HCT116 (cell line): Measurements from ENCODE around the gene MYO1B. TPM values are rescaled to one million over a fixed set of nuclear protein-coding genes. Genes with fewer than 3 reads are reported as not detected.

Experiments
- ATAC-seq: fragments of 200-7000 bp; cut with Tn5 transposase; 2 replicates; pipeline ENCODE4 v1.9.1; 2020; ENCODE audit warnings: mild to moderate bottlenecking, moderate library complexity
- BruUV-seq: library from RNA; stranded (reverse); fragments of 400-500 nt; replicated peaks from 2 replicates; lab custom pipeline; 2021; lab: Mats Ljungman, UMichigan
- CTCF ChIA-PET: fragments of 300-600 bp; sonication (Branson Sonifier 250); formaldehyde crosslinking; loops from one replicate; lab custom pipeline; 2021; ENCODE audit warnings: antibody characterized with exemption; lab: Charles Lee
- POLR2A ChIA-PET: fragments of 300-600, 350-600 bp; sonication (Branson Sonifier 250); formaldehyde crosslinking; loops from one replicate; lab custom pipeline; 2021; ENCODE audit warnings: antibody characterized with exemption; lab: Charles Lee
- RAD21 ChIA-PET, 2 experiments: fragments of 300-600 bp; sonication (Branson Sonifier 250); formaldehyde crosslinking; loops; one replicate each; lab custom pipeline; 2023; ENCODE audit warnings: low total read pairs in 2 of 2; ENCODE audit not compliant: uncharacterized antibody in 2 of 2, unreplicated experiment in 2 of 2, low non-redundant PET in 1 of 2; lab: Charles Lee
- DNase-seq: peaks from one replicate; pipeline ENCODE4 v3.0.0-alpha.2; 2010; ENCODE audit warnings: low read depth, low spot score
- H2AFZ ChIP-seq: fragments of 200-600 bp; shearing (Covaris generic), sonication (generic); 2 replicates; pipeline ENCODE4 v1.6.1; 2017; ENCODE audit warnings: low read depth, mixed run types, mixed read lengths, antibody characterized with exemption, low read length; ENCODE audit not compliant: poor library complexity, severe bottlenecking
- H3K27ac ChIP-seq: 2 replicates; pipeline ENCODE4 v1.5.1; 2012; ENCODE audit warnings: low read depth, low read length
- H3K27me3 ChIP-seq: fragments of 200-600 bp; sonication (generic); 2 replicates; pipeline ENCODE4 v1.6.1; 2016; ENCODE audit warnings: mixed run types, low read length, mixed read lengths; ENCODE audit not compliant: insufficient read depth
- H3K36me3 ChIP-seq, 2 experiments: fragments of 200-500 bp in 1 of 2; fragments of 200-600 bp in 1 of 2; sonication (Bioruptor generic) in 1 of 2; sonication (generic) in 1 of 2; 2 replicates each; pipeline versions ENCODE4 v1.5.1 to v1.6.1; 2014 to 2016; ENCODE audit warnings: low read length in 2 of 2, inconsistent platforms in 1 of 2, mixed read lengths in 1 of 2, mixed run types in 1 of 2; ENCODE audit not compliant: insufficient read depth in 2 of 2, control insufficient read depth in 1 of 2
- H3K4me1 ChIP-seq, 2 experiments: fragments of 200-600 bp in 1 of 2; sonication (generic) in 1 of 2; 2 replicates each; pipeline versions ENCODE4 v1.5.1 to v1.6.1; 2012 to 2017; ENCODE audit warnings: low read length in 2 of 2, inconsistent platforms in 1 of 2, mild to moderate bottlenecking in 1 of 2, mixed read lengths in 1 of 2, mixed run types in 1 of 2, moderate library complexity in 1 of 2; ENCODE audit not compliant: insufficient read depth in 2 of 2, control insufficient read depth in 1 of 2
- H3K4me2 ChIP-seq: fragments of 200-600 bp; sonication (generic); 2 replicates; pipeline ENCODE4 v1.6.1; 2017; ENCODE audit warnings: mixed run types, low read length, mixed read lengths
- H3K4me3 ChIP-seq, 2 experiments: fragments of 200-600 bp in 1 of 2; sonication (generic) in 1 of 2; replicated peaks in 1 of 2; 2 replicates each; pipeline ENCODE4 v1.5.1; 2011 to 2016; ENCODE audit warnings: low read length in 2 of 2, control low read depth in 1 of 2, low read depth in 1 of 2, mild to moderate bottlenecking in 1 of 2, mixed read lengths in 1 of 2, mixed run types in 1 of 2
- H3K79me2 ChIP-seq: fragments of 200-600 bp; sonication (generic); 2 replicates; pipeline ENCODE4 v1.6.1; 2017; ENCODE audit warnings: mild to moderate bottlenecking, mixed run types, low read length, moderate library complexity, mixed read lengths; ENCODE audit not compliant: insufficient read depth
- H3K9ac ChIP-seq: fragments of 200-600 bp; sonication (generic); 2 replicates; pipeline ENCODE4 v1.6.1; 2016; ENCODE audit warnings: low read length, mixed read lengths
- H3K9me2 ChIP-seq: fragments of 200-600 bp; sonication (generic), shearing (Covaris generic); 2 replicates; pipeline ENCODE4 v1.6.1; 2017; ENCODE audit warnings: mixed run types, mild to moderate bottlenecking, moderate library complexity; ENCODE audit not compliant: insufficient read depth
- H3K9me3 ChIP-seq, 2 experiments: fragments of 200-500 bp in 1 of 2; fragments of 200-600 bp in 1 of 2; sonication (Bioruptor generic) in 1 of 2; sonication (generic) in 1 of 2; 2 replicates each; pipeline ENCODE4 v1.6.1; 2014 to 2017; ENCODE audit warnings: low read length in 2 of 2, mixed read lengths in 2 of 2, inconsistent platforms in 1 of 2, low read depth in 1 of 2, mild to moderate bottlenecking in 1 of 2, mixed run types in 1 of 2, moderate library complexity in 1 of 2; ENCODE audit not compliant: control insufficient read depth in 1 of 2, insufficient read depth in 1 of 2
- H4K20me1 ChIP-seq: fragments of 200-600 bp; sonication (generic), shearing (Covaris generic); 2 replicates; pipeline ENCODE4 v1.6.1; 2017; ENCODE audit warnings: mixed run types, mild to moderate bottlenecking, moderate library complexity; ENCODE audit not compliant: insufficient read depth
- CEBPB ChIP-seq: IDR thresholded peaks from 2 replicates; pipeline ENCODE4 v1.6.1; 2012; ENCODE audit warnings: low read depth
- EGR1 ChIP-seq: IDR thresholded peaks from 2 replicates; pipeline ENCODE4 v1.6.1; 2012; ENCODE audit warnings: low read depth
- FOSL1 ChIP-seq: IDR thresholded peaks from 2 replicates; pipeline ENCODE4 v1.6.1; 2012; ENCODE audit warnings: low read depth
- POLR2A ChIP-seq: IDR thresholded peaks from 2 replicates; pipeline ENCODE4 v1.7.0; 2011; ENCODE audit warnings: borderline replicate concordance; ENCODE audit not compliant: insufficient read depth, insufficient read length; ENCODE audit errors: extremely low read depth
- POLR2AphosphoS5 ChIP-seq: IDR thresholded peaks from 2 replicates; pipeline ENCODE4 v1.6.1; 2011; ENCODE audit warnings: mild to moderate bottlenecking, low read depth, low read length, moderate library complexity
- RAD21 ChIP-seq: IDR thresholded peaks from 2 replicates; pipeline ENCODE4 v1.6.1; 2012; ENCODE audit warnings: low read depth, mild to moderate bottlenecking
- SIN3A ChIP-seq: IDR thresholded peaks from 2 replicates; pipeline ENCODE4 v1.6.1; 2012; ENCODE audit warnings: low read depth
- SP1 ChIP-seq: IDR thresholded peaks from 2 replicates; pipeline ENCODE4 v1.6.1; 2012; ENCODE audit warnings: low read depth
- SRF ChIP-seq: IDR thresholded peaks from 2 replicates; pipeline ENCODE4 v1.6.1; 2012; ENCODE audit warnings: low read depth
- TCF7L2 ChIP-seq: IDR thresholded peaks from 2 replicates; pipeline ENCODE4 v1.7.0; 2011; ENCODE audit warnings: borderline replicate concordance, inconsistent platforms; ENCODE audit not compliant: insufficient read depth, insufficient read length; ENCODE audit errors: extremely low read depth
- YY1 ChIP-seq: IDR thresholded peaks from 2 replicates; pipeline ENCODE4 v1.6.1; 2011; ENCODE audit warnings: low read length, low read depth, moderate library complexity, mild to moderate bottlenecking; ENCODE audit not compliant: insufficient replicate concordance; ENCODE audit errors: extremely low read depth
- ZFX ChIP-seq: fragments of 450-650 bp; IDR thresholded peaks from 2 replicates; pipeline ENCODE4 v1.6.1; 2017
- intact Hi-C: fragments of 100-400 bp; cut with micrococcal nuclease; formaldehyde crosslinking; loops from 2 replicates; pipeline ENCODE4 v1.10.0; 2022
- total RNA-seq: library from RNA; stranded (reverse); gene quantifications from one replicate; pipeline ENCODE4 v1.2.1, GENCODE V29; 2021; ENCODE audit not compliant: unreplicated experiment
- TF ChIP-seq, protein P1 (sequence below): IDR thresholded peaks from 2 replicates; pipeline ENCODE4 v1.6.1; 2012
- TF ChIP-seq, protein P2 (sequence below): IDR thresholded peaks from 2 replicates; pipeline ENCODE4 v1.6.1; 2012; ENCODE audit warnings: low read depth
- TF ChIP-seq, protein P3 (sequence below): IDR thresholded peaks from 2 replicates; pipeline ENCODE4 v1.6.1; 2011; ENCODE audit warnings: mild to moderate bottlenecking, low read length, moderate library complexity; ENCODE audit not compliant: insufficient replicate concordance; ENCODE audit errors: extremely low read depth

Gene MYO1B
- total RNA-seq, 1 experiment from 2014 or later: 51.7 TPM

DNA sequence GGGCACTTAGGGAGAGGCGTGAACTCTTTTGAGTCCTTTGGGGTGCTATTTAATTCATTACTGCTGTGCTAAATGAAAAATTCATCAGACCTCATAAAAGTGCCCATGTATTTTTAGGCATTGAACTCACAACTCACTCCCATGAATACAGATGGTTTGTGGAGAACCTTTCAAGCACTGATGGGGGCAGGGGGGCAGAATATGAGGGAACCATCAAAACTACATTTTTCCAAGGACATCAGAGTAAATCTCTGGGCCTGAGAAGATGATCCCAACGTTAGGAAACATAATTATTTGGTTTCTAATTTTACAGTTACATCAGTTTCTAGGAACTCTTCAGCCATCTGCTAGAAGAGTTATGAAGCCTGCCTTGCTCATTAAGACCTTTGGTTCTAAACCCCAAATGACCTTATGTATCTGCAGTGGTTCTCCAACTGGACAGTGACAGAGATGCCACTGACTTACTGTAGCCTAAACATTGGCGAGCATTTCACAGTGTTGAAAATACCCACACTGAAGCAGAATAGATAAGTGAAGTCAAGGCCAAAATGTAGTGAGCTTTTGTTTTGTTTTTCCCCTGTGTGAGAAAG, 90.8 kb downstream of the MYO1B start:
- Histone ChIP-seq H3K27me3 (no peaks in the 10 kb centered on the region), H3K27ac (no peak overlapping the region), H3K4me3 (no peak overlapping the region), H3K79me2 (no peaks in the 10 kb centered on the region), H3K9ac (no peak overlapping the region), H3K36me3 (no peaks in the 10 kb centered on the region), H2AFZ (no peak overlapping the region), H4K20me1 (no peaks in the 10 kb centered on the region; the same call in 1 of the 2 replicates), H3K9me2 (no peaks in the 10 kb centered on the region), H3K4me1 (no peaks in the 10 kb centered on the region), H3K9me3 (no peaks in the 10 kb centered on the region), H3K4me2 (no peak overlapping the region)
- ATAC-seq: no peak
- ChIA-PET RAD21 (no interaction called here), CTCF (no interaction called here), POLR2A (no interaction called here)
- TF ChIP-seq SIN3A (no peak), POLR2AphosphoS5 (no peak), EGR1 (no peak), RAD21 (no peak), TCF7L2 (no peak)
- TF ChIP-seq, protein P1, sequence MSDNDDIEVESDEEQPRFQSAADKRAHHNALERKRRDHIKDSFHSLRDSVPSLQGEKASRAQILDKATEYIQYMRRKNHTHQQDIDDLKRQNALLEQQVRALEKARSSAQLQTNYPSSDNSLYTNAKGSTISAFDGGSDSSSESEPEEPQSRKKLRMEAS: no peak
- DNase-seq: no peak
- intact Hi-C loops: no loop called here
- BruUV-seq: no TSS peak

DNA sequence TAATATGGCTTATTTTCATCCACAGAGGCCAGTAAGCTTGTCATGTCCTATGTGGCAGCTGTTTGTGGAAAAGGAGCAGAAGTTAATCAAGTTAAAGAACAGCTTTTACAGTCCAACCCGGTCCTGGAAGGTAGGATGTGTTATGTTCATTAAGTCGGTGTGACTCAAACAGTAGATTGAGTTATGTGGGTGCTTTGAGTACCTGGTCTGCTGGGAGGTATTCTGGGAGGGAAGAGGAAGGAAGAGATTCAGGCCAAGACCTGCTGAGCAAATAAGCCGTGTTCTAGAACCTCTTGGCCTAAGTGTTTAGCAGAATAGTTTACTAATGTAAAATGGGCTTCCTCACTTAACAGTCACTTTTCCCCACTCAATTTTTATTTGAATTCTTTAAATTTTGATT, 96.2 kb downstream of the MYO1B start:
- DNase-seq (no peak), ATAC-seq (no peak)
- CTCF ChIA-PET: no interaction called here
- H3K9me2 ChIP-seq: no peaks in the 10 kb centered on the region
- no peak overlapping the region for H3K4me2 ChIP-seq
- H4K20me1 ChIP-seq: no peaks in the 10 kb centered on the region; the same call in 1 of the 2 replicates
- H3K27ac ChIP-seq: no peak overlapping the region
- no peak overlapping the region for H3K4me3 ChIP-seq
- H3K27me3 ChIP-seq: no peaks in the 10 kb centered on the region
- peaks cover 0 to 17% of the 10 kb centered on the region in 2 experiments; a peak in 1 of 4 replicates for H3K4me1 ChIP-seq
- no peaks in the 10 kb centered on the region for H3K9me3 ChIP-seq
- intact Hi-C loops: no loop called here
- no peaks in the 10 kb centered on the region for H3K36me3 ChIP-seq
- BruUV-seq: no TSS peak
- RAD21 ChIA-PET: no interaction called here
- POLR2A ChIA-PET: no interaction called here
- no peak overlapping the region for H2AFZ ChIP-seq
- H3K9ac ChIP-seq: no peak overlapping the region
- no peaks in the 10 kb centered on the region for H3K79me2 ChIP-seq
- no peak for TF ChIP-seq POLR2AphosphoS5
- no peak for TF ChIP-seq SP1
- no peak for TF ChIP-seq ZFX
- TF ChIP-seq FOSL1: no peak
- TF ChIP-seq POLR2A: no peak
- TF ChIP-seq CEBPB: no peak
- no peak for TF ChIP-seq TCF7L2
- TF ChIP-seq SRF: no peak
- no peak for TF ChIP-seq YY1
- TF ChIP-seq, protein P2, sequence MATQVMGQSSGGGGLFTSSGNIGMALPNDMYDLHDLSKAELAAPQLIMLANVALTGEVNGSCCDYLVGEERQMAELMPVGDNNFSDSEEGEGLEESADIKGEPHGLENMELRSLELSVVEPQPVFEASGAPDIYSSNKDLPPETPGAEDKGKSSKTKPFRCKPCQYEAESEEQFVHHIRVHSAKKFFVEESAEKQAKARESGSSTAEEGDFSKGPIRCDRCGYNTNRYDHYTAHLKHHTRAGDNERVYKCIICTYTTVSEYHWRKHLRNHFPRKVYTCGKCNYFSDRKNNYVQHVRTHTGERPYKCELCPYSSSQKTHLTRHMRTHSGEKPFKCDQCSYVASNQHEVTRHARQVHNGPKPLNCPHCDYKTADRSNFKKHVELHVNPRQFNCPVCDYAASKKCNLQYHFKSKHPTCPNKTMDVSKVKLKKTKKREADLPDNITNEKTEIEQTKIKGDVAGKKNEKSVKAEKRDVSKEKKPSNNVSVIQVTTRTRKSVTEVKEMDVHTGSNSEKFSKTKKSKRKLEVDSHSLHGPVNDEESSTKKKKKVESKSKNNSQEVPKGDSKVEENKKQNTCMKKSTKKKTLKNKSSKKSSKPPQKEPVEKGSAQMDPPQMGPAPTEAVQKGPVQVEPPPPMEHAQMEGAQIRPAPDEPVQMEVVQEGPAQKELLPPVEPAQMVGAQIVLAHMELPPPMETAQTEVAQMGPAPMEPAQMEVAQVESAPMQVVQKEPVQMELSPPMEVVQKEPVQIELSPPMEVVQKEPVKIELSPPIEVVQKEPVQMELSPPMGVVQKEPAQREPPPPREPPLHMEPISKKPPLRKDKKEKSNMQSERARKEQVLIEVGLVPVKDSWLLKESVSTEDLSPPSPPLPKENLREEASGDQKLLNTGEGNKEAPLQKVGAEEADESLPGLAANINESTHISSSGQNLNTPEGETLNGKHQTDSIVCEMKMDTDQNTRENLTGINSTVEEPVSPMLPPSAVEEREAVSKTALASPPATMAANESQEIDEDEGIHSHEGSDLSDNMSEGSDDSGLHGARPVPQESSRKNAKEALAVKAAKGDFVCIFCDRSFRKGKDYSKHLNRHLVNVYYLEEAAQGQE: no peak
- TF ChIP-seq, protein P1: no peak
- TF ChIP-seq, protein P3, sequence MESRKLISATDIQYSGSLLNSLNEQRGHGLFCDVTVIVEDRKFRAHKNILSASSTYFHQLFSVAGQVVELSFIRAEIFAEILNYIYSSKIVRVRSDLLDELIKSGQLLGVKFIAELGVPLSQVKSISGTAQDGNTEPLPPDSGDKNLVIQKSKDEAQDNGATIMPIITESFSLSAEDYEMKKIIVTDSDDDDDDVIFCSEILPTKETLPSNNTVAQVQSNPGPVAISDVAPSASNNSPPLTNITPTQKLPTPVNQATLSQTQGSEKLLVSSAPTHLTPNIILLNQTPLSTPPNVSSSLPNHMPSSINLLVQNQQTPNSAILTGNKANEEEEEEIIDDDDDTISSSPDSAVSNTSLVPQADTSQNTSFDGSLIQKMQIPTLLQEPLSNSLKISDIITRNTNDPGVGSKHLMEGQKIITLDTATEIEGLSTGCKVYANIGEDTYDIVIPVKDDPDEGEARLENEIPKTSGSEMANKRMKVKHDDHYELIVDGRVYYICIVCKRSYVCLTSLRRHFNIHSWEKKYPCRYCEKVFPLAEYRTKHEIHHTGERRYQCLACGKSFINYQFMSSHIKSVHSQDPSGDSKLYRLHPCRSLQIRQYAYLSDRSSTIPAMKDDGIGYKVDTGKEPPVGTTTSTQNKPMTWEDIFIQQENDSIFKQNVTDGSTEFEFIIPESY: no peak
- TF ChIP-seq SIN3A: no peak
